Measurements from ENCODE around the gene OGFOD3. TPM values are rescaled to one million over a fixed set of nuclear protein-coding genes. Genes with fewer than 3 reads are reported as not detected.

OGFOD3 gene
- total and polyA plus RNA-seq, 2 experiments from 2014 or later = 25.7 to 30.5 TPM

- Histone ChIP-seq H3K27me3 (no peaks in the 10 kb centered on the region), H3K27ac (peak overlapping the region; percentile 34)
Observed at GRCh38 chr17:82384730-82385481, 33.5 kb downstream of the OGFOD3 start.

GRCh38 chr17:82384051-82384729 is 34.2 kb downstream of the OGFOD3 start:
- H3K4me3 ChIP-seq = no peak overlapping the region
- H3K79me2 ChIP-seq = no peaks in the 10 kb centered on the region
- no peak for TF ChIP-seq CTCF (IDR thresholded peaks at IDR 0.05; ENCODE audit: poor library complexity)
- TF ChIP-seq EZH2phosphoT487 (IDR thresholded peaks at IDR 0.05; ENCODE audit: low read depth, severe bottlenecking, unreplicated experiment) = no peak
- no peak for TF ChIP-seq EZH2 (IDR thresholded peaks at IDR 0.05; ENCODE audit: borderline replicate concordance)
- peaks cover 14% of the 10 kb centered on the region for H3K4me1 ChIP-seq (ENCODE audit: insufficient read depth)
- no peaks in the 10 kb centered on the region for H3K9me3 ChIP-seq (ENCODE audit: low read depth)
- no peaks in the 10 kb centered on the region for H3K36me3 ChIP-seq (replicated peaks; ENCODE audit: insufficient read depth, low read depth)
- H2AFZ ChIP-seq = no peak overlapping the region
- no peaks in the 10 kb centered on the region for H3K27me3 ChIP-seq
- WGBS (ENCODE audit: low lambda C conversion rate, missing lambda C conversion rate) = 90% methylated on average over 20 of the region's 22 CpGs
- no peaks in the 10 kb centered on the region for H4K20me1 ChIP-seq (ENCODE audit: insufficient read depth, poor library complexity, severe bottlenecking)
- no peak for DNase-seq (ENCODE audit: low spot score)
- H3K9me2 ChIP-seq (replicated peaks; ENCODE audit: insufficient read depth) = no peaks in the 10 kb centered on the region
- H3K27ac ChIP-seq = no peak overlapping the region
- H3K4me2 ChIP-seq = no peak overlapping the region

More at GRCh38 chr17:82384730-82385481, 33.5 kb downstream of the OGFOD3 start:
- no peaks in the 10 kb centered on the region for H3K36me3 ChIP-seq (replicated peaks; ENCODE audit: insufficient read depth, low read depth)
- no peaks in the 10 kb centered on the region for H3K79me2 ChIP-seq
- no peak overlapping the region for H3K4me3 ChIP-seq
- no peaks in the 10 kb centered on the region for H4K20me1 ChIP-seq (ENCODE audit: insufficient read depth, poor library complexity, severe bottlenecking)
- no peak for DNase-seq (ENCODE audit: low spot score)
- H3K9me3 ChIP-seq (ENCODE audit: low read depth) = no peaks in the 10 kb centered on the region
- H3K4me2 ChIP-seq = peak overlapping the region; percentile 42
- TF ChIP-seq EZH2 (IDR thresholded peaks at IDR 0.05; ENCODE audit: borderline replicate concordance) (no peak), EZH2phosphoT487 (IDR thresholded peaks at IDR 0.05; ENCODE audit: low read depth, severe bottlenecking, unreplicated experiment) (no peak), CTCF (IDR thresholded peaks at IDR 0.05; ENCODE audit: poor library complexity) (peak; percentile 5)
- WGBS (ENCODE audit: low lambda C conversion rate, missing lambda C conversion rate) = 72% methylated on average over 25 of the region's 26 CpGs
- no peak overlapping the region for H2AFZ ChIP-seq
- H3K9me2 ChIP-seq (replicated peaks; ENCODE audit: insufficient read depth) = no peaks in the 10 kb centered on the region
- peaks cover 14% of the 10 kb centered on the region for H3K4me1 ChIP-seq (ENCODE audit: insufficient read depth)

GRCh38 chr17:82383411-82383810 is 35.0 kb downstream of the OGFOD3 start:
- peaks cover 14% of the 10 kb centered on the region for H3K4me1 ChIP-seq (ENCODE audit: insufficient read depth)
- H3K9me3 ChIP-seq (ENCODE audit: low read depth) = no peaks in the 10 kb centered on the region
- H3K79me2 ChIP-seq = no peaks in the 10 kb centered on the region
- no peaks in the 10 kb centered on the region for H3K27me3 ChIP-seq
- H4K20me1 ChIP-seq (ENCODE audit: insufficient read depth, poor library complexity, severe bottlenecking) = no peaks in the 10 kb centered on the region
- no peak overlapping the region for H3K4me2 ChIP-seq
- H3K4me3 ChIP-seq = no peak overlapping the region
- H3K36me3 ChIP-seq (replicated peaks; ENCODE audit: insufficient read depth, low read depth) = no peaks in the 10 kb centered on the region
- H2AFZ ChIP-seq = no peak overlapping the region
- no peak overlapping the region for H3K27ac ChIP-seq
- TF ChIP-seq EZH2phosphoT487 (IDR thresholded peaks at IDR 0.05; ENCODE audit: low read depth, severe bottlenecking, unreplicated experiment) (no peak), CTCF (IDR thresholded peaks at IDR 0.05; ENCODE audit: poor library complexity) (no peak), EZH2 (IDR thresholded peaks at IDR 0.05; ENCODE audit: borderline replicate concordance) (no peak)
- no peak for DNase-seq (ENCODE audit: low spot score)
- WGBS (ENCODE audit: low lambda C conversion rate, missing lambda C conversion rate) = 75% methylated on average over 18 of the region's 18 CpGs
- H3K9me2 ChIP-seq (replicated peaks; ENCODE audit: insufficient read depth) = no peaks in the 10 kb centered on the region

Data from hepatocyte (in vitro differentiated cells).